Subcutaneous abdominal adipose tissue (tissue), 5 donors: Measurements from ENCODE around the gene TDRD1.

Experiments used
- H3K27ac ChIP-seq: one replicate; pipeline ENCODE4 v1.7.0; 2013; ENCODE audit warnings: low read depth, mild to moderate bottlenecking, inconsistent platforms, low read length, moderate library complexity
- H3K27me3 ChIP-seq, 5 donors: one replicate each; pipeline ENCODE4 v1.7.0; 2013; ENCODE audit warnings: low read length in 5 of 5, inconsistent platforms in 1 of 5; ENCODE audit not compliant: control insufficient read depth in 5 of 5, insufficient read depth in 4 of 5
- H3K36me3 ChIP-seq, 5 donors: one replicate each; pipeline ENCODE4 v1.7.0; 2013; ENCODE audit warnings: low read length in 5 of 5; ENCODE audit not compliant: control insufficient read depth in 5 of 5, insufficient read depth in 5 of 5
- H3K4me1 ChIP-seq, 5 donors: one replicate each; pipeline ENCODE4 v1.7.0; 2013; ENCODE audit warnings: low read length in 5 of 5, mild to moderate bottlenecking in 3 of 5, moderate library complexity in 1 of 5; ENCODE audit not compliant: control insufficient read depth in 5 of 5, insufficient read depth in 5 of 5
- H3K4me3 ChIP-seq, 5 donors: one replicate each; pipeline ENCODE4 v1.7.0; 2013; ENCODE audit warnings: low read length in 5 of 5, low read depth in 1 of 5
- H3K9ac ChIP-seq, 5 donors: one replicate each; pipeline ENCODE4 v1.7.0; 2013; ENCODE audit warnings: low read length in 5 of 5, mild to moderate bottlenecking in 4 of 5, moderate library complexity in 3 of 5
- H3K9me3 ChIP-seq, 5 donors: one replicate each; pipeline ENCODE4 v1.7.0; 2013; ENCODE audit warnings: low read length in 5 of 5; ENCODE audit not compliant: control insufficient read depth in 5 of 5
- donor health status: healthy.
- donor health status: healthy.
- donor health status: healthy.
- donor health status: healthy.
- donor health status: healthy.

TDRD1 gene

GRCh38 chr10:114173603-114173920 lies 5.6 kb upstream of the TDRD1 start:
- Histone ChIP-seq H3K36me3 (no peaks in the 10 kb centered on the region), H3K9ac (peak overlapping the region; percentile 87 to 98 (median 93)), H3K4me1 (peaks cover 2 to 29% (median 21%) of the 10 kb centered on the region in 5 donors), H3K27ac (peak overlapping the region; percentile 81), H3K9me3 (peaks cover 1 to 4% (median 3%) of the 10 kb centered on the region in 5 donors), H3K27me3 (no peaks in the 10 kb centered on the region), H3K4me3 (peak overlapping the region; percentile 94 to 100 (median 96))

- Histone ChIP-seq H3K9me3 (no peaks in the 10 kb centered on the region), H3K36me3 (no peaks in the 10 kb centered on the region), H3K27ac (peak within 1 kb of the TSS; percentile 81), H3K4me1 (peaks cover 2 to 29% (median 21%) of the 10 kb centered on the region in 5 donors), H3K4me3 (peak within 1 kb of the TSS; percentile 95 to 100 (median 97)), H3K9ac (peak within 1 kb of the TSS; percentile 87 to 98 (median 93)), H3K27me3 (no peaks in the 10 kb centered on the region)
These were observed 5.0 kb upstream of the TDRD1 start, which contains the start of gene CCDC186 for GRCh38 chr10:114173921-114174694. Gene CCDC186, minus strand, starts transcription at chr10:114174203. Its CDS starts 10,935 bp downstream, at chr10:114163268.

- Histone ChIP-seq H3K27ac (peak overlapping the region; percentile 81), H3K36me3 (no peaks in the 10 kb centered on the region)
These were observed 4.4 kb upstream of the TDRD1 start for GRCh38 chr10:114174695-114175188.

GRCh38 chr10:114175667-114176066 lies 3.5 kb upstream of the TDRD1 start:
- no peak overlapping the region for H3K9ac ChIP-seq
- no peak overlapping the region for H3K4me3 ChIP-seq
- no peaks in the 10 kb centered on the region for H3K9me3 ChIP-seq
- no peaks in the 10 kb centered on the region for H3K36me3 ChIP-seq
- peaks cover 2 to 29% (median 21%) of the 10 kb centered on the region in 5 donors for H3K4me1 ChIP-seq
- no peak overlapping the region for H3K27ac ChIP-seq
- H3K27me3 ChIP-seq: no peaks in the 10 kb centered on the region

More at GRCh38 chr10:114174695-114175188, 4.4 kb upstream of the TDRD1 start:
- Histone ChIP-seq H3K27me3 (no peaks in the 10 kb centered on the region), H3K9ac (peak overlapping the region in 4 of 5 donors; percentile 92 to 98 (median 94)), H3K9me3 (no peaks in the 10 kb centered on the region), H3K4me3 (peak overlapping the region; percentile 95 to 100 (median 97)), H3K4me1 (peaks cover 2 to 29% (median 21%) of the 10 kb centered on the region in 5 donors)

GRCh38 chr10:114176511-114176910 lies 2.6 kb upstream of the TDRD1 start:
- no peaks in the 10 kb centered on the region for H3K9me3 ChIP-seq
- H3K27me3 ChIP-seq: no peaks in the 10 kb centered on the region
- H3K4me1 ChIP-seq: peaks cover 2 to 29% (median 21%) of the 10 kb centered on the region in 5 donors
- no peaks in the 10 kb centered on the region for H3K36me3 ChIP-seq
- H3K27ac ChIP-seq: no peak overlapping the region
- H3K9ac ChIP-seq: no peak overlapping the region
- H3K4me3 ChIP-seq: no peak overlapping the region

- Histone ChIP-seq H3K27me3 (no peaks in the 10 kb centered on the region), H3K36me3 (no peaks in the 10 kb centered on the region), H3K4me1 (peaks cover 2 to 11% (median 3%) of the 10 kb centered on the region in 5 donors), H3K9me3 (no peaks in the 10 kb centered on the region), H3K9ac (no peak overlapping the region), H3K27ac (no peak overlapping the region), H3K4me3 (no peak overlapping the region)
These were observed 594 bp downstream of the TDRD1 start for GRCh38 chr10:114179747-114180146.

- H3K4me3 ChIP-seq: no peak overlapping the region
- peaks cover 0 to 7% (median 0%) of the 10 kb centered on the region in 5 donors for H3K4me1 ChIP-seq
These were observed 1.8 kb downstream of the TDRD1 start for GRCh38 chr10:114180937-114181336.

GRCh38 chr10:114181971-114182370 lies 2.8 kb downstream of the TDRD1 start:
- no peak overlapping the region for H3K27ac ChIP-seq
- H3K4me1 ChIP-seq: peaks cover 0 to 7% (median 0%) of the 10 kb centered on the region in 5 donors
- no peak overlapping the region for H3K9ac ChIP-seq
- H3K4me3 ChIP-seq: peak overlapping the region in 1 of 5 donors; percentile 19
- no peaks in the 10 kb centered on the region for H3K36me3 ChIP-seq
- no peaks in the 10 kb centered on the region for H3K27me3 ChIP-seq
- no peaks in the 10 kb centered on the region for H3K9me3 ChIP-seq

More at GRCh38 chr10:114180937-114181336, 1.8 kb downstream of the TDRD1 start:
- no peak overlapping the region for H3K9ac ChIP-seq
- H3K9me3 ChIP-seq: no peaks in the 10 kb centered on the region
- H3K27ac ChIP-seq: no peak overlapping the region
- H3K36me3 ChIP-seq: no peaks in the 10 kb centered on the region
- H3K27me3 ChIP-seq: no peaks in the 10 kb centered on the region

- Histone ChIP-seq H3K9ac (no peak overlapping the region), H3K9me3 (no peaks in the 10 kb centered on the region), H3K27ac (no peak overlapping the region), H3K4me1 (peaks cover 0 to 7% (median 0%) of the 10 kb centered on the region in 5 donors), H3K4me3 (no peak overlapping the region), H3K27me3 (no peaks in the 10 kb centered on the region), H3K36me3 (no peaks in the 10 kb centered on the region)
These were observed 4.4 kb downstream of the TDRD1 start for GRCh38 chr10:114183563-114183962.

GRCh38 chr10:114184276-114184675 lies 5.1 kb downstream of the TDRD1 start:
- Histone ChIP-seq H3K4me1 (peaks cover 0 to 7% (median 0%) of the 10 kb centered on the region in 5 donors), H3K36me3 (no peaks in the 10 kb centered on the region), H3K27me3 (no peaks in the 10 kb centered on the region), H3K4me3 (no peak overlapping the region), H3K27ac (no peak overlapping the region), H3K9me3 (no peaks in the 10 kb centered on the region), H3K9ac (no peak overlapping the region)
